Uterus (tissue), 4 donors: Measurements from ENCODE around the gene PRDM13. TPM values are rescaled to one million over a fixed set of nuclear protein-coding genes. Genes with fewer than 3 reads are reported as not detected.

ENCODE experiments used
- DNase-seq, 2 donors: peaks; one replicate each; pipeline ENCODE4 v3.0.0-alpha.2; 2019 to 2020
- H3K27ac ChIP-seq, 2 donors: fragments of 200-600 bp; sonication (generic); 1 replicate in 1 of 2; 2 replicates in 1 of 2; pipeline ENCODE4 v1.5.1; 2016 to 2018
- H3K27me3 ChIP-seq, 2 donors: fragments of 200-600 bp; sonication (generic); one replicate each; pipeline ENCODE4 v1.5.1; 2018 to 2019; ENCODE audit warnings: control low read depth in 1 of 2
- H3K36me3 ChIP-seq, 2 donors: fragments of 200-600 bp; sonication (generic); one replicate each; pipeline ENCODE4 v1.5.1; 2019; ENCODE audit warnings: control low read depth in 1 of 2
- H3K4me1 ChIP-seq, 2 donors: fragments of 200-600 bp; sonication (generic); one replicate each; pipeline ENCODE4 v1.5.1; 2018 to 2019; ENCODE audit warnings: control low read depth in 1 of 2
- H3K4me3 ChIP-seq, 2 donors: fragments of 200-600 bp; sonication (generic); 1 replicate in 1 of 2; 2 replicates in 1 of 2; pipeline ENCODE4 v1.5.1; 2018 to 2019; ENCODE audit warnings: mild to moderate bottlenecking in 1 of 2
- H3K9me3 ChIP-seq, 2 donors: fragments of 200-600 bp; sonication (generic); one replicate each; pipeline ENCODE4 v1.5.1; 2019; ENCODE audit warnings: control low read depth in 1 of 2
- POLR2A ChIP-seq, 2 donors: fragments of 450-650 bp; IDR thresholded peaks; one replicate each; pipeline ENCODE4 v1.6.1; 2016; ENCODE audit warnings: antibody characterized with exemption in 2 of 2, mild to moderate bottlenecking in 1 of 2, moderate library complexity in 1 of 2
- intact Hi-C: fragments of 100-400 bp; cut with DNase I; formaldehyde crosslinking; loops from one replicate; pipeline ENCODE4 v1.15.1; 2023; ENCODE audit warnings: low total_unique reads
- total RNA-seq, 4 donors: library from RNA; depleted of rRNA in 3 of 4; stranded (reverse); fragments of >200 nt in 3 of 4; gene quantifications; one replicate each; pipeline versions ENCODE4 v1.1.0 to v1.2.4, GENCODE V29; 2014 to 2023
- TF ChIP-seq, protein P1 (sequence below), 4 experiments: fragments of 200-600 bp in 2 of 4; fragments of 450-650 bp in 2 of 4; sonication (generic) in 2 of 4; IDR thresholded peaks; one replicate each; pipeline ENCODE4 v1.5.1; 2016 to 2019; ENCODE audit warnings: antibody characterized with exemption in 4 of 4, mild to moderate bottlenecking in 2 of 4, moderate library complexity in 1 of 4
- donor health status: DM: yes; HTN: yes; CAD: no.

Gene PRDM13
- total RNA-seq, 4 donors from 2014 or later: not detected

DNA sequence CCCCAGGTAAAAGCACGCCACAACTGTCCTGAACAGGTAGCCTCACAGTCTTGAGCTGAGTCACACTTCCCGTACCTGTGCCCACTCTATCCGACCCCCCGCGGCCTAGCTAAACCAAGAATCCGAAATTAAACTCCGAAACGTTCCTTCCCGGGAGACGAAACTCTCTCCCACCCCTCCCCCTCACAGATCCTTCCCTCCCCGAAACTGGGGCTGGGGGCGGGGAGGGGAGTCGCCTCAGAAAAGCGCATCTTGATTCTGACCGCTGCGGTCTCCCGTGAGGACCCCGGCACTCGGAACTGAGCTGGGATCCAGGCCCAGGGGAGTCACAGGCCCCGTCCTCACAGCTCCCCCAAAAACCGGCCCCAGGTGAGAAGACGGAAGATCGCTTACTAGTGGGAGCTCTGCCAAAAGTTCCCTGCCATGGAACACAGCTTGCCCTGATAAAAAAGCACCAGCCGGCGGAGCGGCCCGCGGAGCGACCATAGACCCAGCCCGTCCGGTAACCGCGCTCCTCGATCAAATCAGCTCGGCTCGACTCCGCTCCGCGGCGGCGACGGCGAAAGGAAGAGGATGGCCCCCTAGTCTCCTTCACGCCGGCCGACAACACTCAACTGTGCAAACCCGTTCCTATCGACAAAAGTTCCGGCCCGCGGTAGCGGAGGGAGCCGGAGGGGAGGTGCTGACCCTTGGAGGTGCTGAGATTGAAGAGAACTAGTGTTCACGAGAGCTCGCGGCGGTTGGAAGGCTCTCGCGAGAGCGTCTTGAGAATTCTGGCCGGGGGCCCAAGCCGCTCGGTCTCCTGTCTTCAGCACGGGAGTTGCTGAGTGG, 38.3 kb upstream of the PRDM13 start, which contains the start of gene CCNC:
CCNC (minus strand) TSS at position 558 of the 831 bp plus-strand sequence; CDS start at position 425, 133 bp downstream.
- TF ChIP-seq POLR2A (IDR thresholded peaks at IDR 0.05): peak; percentile 36 to 47
- TF ChIP-seq, protein P1, sequence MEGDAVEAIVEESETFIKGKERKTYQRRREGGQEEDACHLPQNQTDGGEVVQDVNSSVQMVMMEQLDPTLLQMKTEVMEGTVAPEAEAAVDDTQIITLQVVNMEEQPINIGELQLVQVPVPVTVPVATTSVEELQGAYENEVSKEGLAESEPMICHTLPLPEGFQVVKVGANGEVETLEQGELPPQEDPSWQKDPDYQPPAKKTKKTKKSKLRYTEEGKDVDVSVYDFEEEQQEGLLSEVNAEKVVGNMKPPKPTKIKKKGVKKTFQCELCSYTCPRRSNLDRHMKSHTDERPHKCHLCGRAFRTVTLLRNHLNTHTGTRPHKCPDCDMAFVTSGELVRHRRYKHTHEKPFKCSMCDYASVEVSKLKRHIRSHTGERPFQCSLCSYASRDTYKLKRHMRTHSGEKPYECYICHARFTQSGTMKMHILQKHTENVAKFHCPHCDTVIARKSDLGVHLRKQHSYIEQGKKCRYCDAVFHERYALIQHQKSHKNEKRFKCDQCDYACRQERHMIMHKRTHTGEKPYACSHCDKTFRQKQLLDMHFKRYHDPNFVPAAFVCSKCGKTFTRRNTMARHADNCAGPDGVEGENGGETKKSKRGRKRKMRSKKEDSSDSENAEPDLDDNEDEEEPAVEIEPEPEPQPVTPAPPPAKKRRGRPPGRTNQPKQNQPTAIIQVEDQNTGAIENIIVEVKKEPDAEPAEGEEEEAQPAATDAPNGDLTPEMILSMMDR (IDR thresholded peaks at IDR 0.05): peak in 1 of 4 experiments; percentile 34
- Histone ChIP-seq H3K4me3 (peak within 1 kb of the TSS; percentile 73 to 91), H3K36me3 (no peaks in the 10 kb centered on the region), H3K27me3 (no peaks in the 10 kb centered on the region), H3K4me1 (no peaks in the 10 kb centered on the region), H3K27ac (peak within 1 kb of the TSS; percentile 65 to 67), H3K9me3 (no peaks in the 10 kb centered on the region)
- intact Hi-C loops: no loop called here
- peak; percentile 93 to 95 for DNase-seq

DNA sequence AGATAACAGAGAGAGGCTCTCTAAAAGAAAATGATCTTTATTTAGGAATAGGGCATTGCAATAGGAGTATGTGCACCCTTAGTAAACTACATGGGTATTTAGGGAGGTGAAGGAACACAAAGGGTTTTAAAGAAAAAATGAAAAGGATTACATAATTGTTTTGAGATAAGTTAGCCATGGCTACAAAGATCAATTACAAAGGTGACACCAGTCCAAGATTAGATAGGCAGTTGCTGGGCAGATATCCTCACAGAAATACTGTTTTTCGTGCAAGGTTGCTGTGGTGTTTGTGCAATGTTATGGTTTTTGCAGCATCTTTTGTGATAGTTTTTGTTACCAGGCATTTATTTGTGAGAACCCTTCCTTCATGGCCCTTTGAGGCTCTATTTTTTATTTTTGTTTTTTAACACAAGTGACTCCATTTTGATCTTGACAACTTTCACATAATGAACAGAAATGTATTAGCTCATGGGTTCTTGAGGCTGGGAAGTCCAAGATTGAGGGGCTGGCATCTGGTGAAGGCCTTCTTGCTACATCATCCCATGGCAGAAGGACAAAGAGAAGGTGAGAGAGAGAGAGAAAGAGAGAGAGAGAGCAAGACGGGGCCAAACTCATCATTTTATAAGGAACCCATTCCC, 32.5 kb upstream of the PRDM13 start:
- H3K9me3 ChIP-seq: no peaks in the 10 kb centered on the region
- H3K36me3 ChIP-seq: no peaks in the 10 kb centered on the region

DNA sequence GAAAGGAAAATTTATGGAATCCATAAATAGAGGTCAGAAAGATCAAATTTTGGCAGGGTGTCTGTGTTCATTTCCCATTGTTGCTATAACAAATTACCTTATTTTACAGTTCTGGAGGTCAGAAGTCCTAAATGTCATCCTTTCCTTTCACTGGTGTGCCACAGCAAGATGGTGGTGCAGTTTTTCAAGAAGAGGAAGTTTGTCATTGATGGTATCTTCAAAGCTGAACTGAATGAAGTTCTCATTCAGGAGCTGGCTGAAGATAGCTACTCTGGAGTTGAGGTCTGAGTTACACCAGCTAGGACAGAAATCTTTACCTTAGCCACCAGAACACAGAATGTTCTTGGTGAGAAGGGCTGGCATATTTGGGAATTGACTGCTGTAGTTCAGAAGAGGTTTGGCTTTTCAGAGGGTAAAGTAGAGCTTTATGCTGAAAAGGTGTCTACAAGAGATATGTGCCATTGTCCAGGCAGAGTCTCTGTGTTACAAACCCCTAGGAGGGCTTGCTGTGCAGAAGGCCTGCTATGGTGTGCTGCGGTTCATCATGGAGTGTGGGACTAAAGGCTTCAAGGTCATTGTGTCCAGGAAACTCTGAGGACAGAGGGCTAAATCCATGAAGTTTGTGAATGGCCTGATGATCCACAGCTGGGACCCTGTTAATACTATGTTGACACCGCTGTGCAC, 30.9 kb upstream of the PRDM13 start:
- Histone ChIP-seq H3K36me3 (no peaks in the 10 kb centered on the region), H3K27ac (no peak overlapping the region), H3K4me1 (no peaks in the 10 kb centered on the region), H3K27me3 (no peaks in the 10 kb centered on the region), H3K4me3 (no peak overlapping the region), H3K9me3 (no peaks in the 10 kb centered on the region)
- intact Hi-C loops: no loop called here
- no peak for DNase-seq
- TF ChIP-seq, protein P1 (IDR thresholded peaks at IDR 0.05): no peak
- TF ChIP-seq POLR2A (IDR thresholded peaks at IDR 0.05): no peak

More for the DNA sequence above, 32.5 kb upstream of the PRDM13 start:
- Histone ChIP-seq H3K27me3 (no peaks in the 10 kb centered on the region), H3K27ac (no peak overlapping the region), H3K4me3 (no peak overlapping the region), H3K4me1 (no peaks in the 10 kb centered on the region)
- intact Hi-C loops: no loop called here
- no peak for DNase-seq
- TF ChIP-seq POLR2A (IDR thresholded peaks at IDR 0.05): no peak
- TF ChIP-seq, protein P1 (IDR thresholded peaks at IDR 0.05): no peak

DNA sequence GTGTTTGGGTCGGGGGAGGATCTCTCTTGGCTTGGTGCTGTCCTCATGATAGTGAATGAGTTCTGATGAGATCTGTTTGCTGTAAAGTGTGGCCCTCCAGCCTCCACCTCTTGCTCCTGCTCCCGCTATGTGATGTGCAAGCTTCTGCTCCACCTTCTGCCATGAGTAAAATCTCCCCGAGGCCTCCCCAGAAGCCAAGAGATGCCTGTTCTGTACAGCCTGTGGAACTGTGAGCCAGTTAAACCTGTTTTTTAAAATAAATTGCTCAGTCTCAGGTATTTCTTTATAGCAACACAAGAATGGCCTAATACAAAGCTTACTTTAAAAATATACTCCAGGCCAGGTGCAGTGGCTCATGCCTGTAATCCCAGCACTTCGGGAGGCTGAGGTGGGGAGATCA, 26.9 kb upstream of the PRDM13 start:
- intact Hi-C loops: no loop called here

More for the DNA sequence above, 26.9 kb upstream of the PRDM13 start:
- Histone ChIP-seq H3K36me3 (no peaks in the 10 kb centered on the region), H3K4me1 (no peaks in the 10 kb centered on the region), H3K4me3 (no peak overlapping the region), H3K9me3 (no peaks in the 10 kb centered on the region), H3K27me3 (no peaks in the 10 kb centered on the region), H3K27ac (no peak overlapping the region)
- TF ChIP-seq, protein P1 (IDR thresholded peaks at IDR 0.05): no peak
- no peak for DNase-seq
